COLO668 (cell line): Measurements from ENCODE around the gene NSMCE4A.
"Not testable (repeated sequence)": the region's sequence is repeated elsewhere in the genome, so short reads cannot be mapped to it uniquely, and the experiment has no call there.

Experiments
- DNase-seq: peaks from one replicate; lab custom pipeline; 2025; ENCODE audit not compliant: unreplicated experiment; lab: John Stamatoyannopoulos, UW

Gene NSMCE4A, protein sequence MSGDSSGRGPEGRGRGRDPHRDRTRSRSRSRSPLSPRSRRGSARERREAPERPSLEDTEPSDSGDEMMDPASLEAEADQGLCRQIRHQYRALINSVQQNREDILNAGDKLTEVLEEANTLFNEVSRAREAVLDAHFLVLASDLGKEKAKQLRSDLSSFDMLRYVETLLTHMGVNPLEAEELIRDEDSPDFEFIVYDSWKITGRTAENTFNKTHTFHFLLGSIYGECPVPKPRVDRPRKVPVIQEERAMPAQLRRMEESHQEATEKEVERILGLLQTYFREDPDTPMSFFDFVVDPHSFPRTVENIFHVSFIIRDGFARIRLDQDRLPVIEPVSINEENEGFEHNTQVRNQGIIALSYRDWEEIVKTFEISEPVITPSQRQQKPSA

DNA sequence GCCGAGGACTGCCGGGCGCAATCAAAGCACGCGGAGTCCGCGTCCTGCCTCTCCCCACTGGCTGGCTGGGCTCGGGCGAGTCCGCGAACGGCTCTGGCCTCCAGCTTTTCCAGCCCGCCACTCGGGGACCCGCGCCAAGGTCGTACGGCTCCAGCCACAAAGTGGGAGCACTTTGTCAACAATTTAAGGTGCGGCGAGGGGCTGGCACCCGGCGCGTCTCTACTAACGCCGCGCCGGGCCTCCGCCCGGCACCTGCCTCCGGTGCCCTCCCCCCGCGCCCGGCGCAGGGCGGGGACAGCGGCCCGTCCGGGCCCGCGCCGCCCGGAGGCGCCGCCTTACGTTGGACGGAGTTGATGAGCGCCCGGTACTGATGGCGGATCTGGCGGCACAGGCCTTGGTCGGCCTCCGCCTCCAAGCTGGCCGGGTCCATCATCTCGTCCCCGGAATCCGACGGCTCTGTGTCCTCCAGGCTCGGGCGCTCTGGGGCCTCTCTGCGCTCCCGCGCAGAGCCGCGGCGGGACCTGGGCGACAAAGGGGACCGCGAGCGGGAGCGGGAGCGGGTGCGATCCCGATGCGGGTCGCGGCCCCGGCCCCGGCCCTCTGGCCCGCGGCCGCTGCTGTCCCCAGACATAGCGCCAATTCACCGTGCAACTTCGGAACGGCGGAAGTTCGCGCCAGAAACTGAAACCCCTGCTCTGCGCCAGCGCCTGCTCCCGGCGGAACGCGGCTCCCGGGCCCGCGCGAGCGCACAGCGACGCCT is at the start of gene NSMCE4A:
TSS of gene NSMCE4A (minus strand) at position 683 of the 760 bp plus-strand sequence. CDS start at position 631, 52 bp downstream.
- peak; percentile 81 for DNase-seq

- not testable (repeated sequence) for DNase-seq
These were observed 48.2 kb upstream of the NSMCE4A start for GRCh38 chr10:122023257-122023656.

DNA sequence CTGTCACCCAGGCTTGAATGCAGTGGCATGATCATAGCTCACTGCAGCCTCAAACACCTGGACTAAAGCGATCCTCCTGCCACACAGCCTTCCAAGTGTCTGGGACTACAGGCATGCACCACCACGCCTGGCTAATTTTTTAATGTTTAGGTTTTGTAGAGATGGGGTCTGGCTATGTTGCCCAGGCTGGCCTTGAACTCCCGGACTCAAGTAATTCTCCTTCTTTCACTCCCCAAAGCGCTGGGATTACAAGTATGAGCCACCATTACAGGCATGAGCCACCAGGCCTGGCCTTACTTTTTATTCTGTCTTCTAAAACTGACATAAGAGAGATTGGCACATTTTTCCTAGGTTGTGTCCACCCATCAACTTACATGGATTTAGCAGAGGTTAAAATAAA is 47.3 kb upstream of the NSMCE4A start:
- no peak for DNase-seq

DNA sequence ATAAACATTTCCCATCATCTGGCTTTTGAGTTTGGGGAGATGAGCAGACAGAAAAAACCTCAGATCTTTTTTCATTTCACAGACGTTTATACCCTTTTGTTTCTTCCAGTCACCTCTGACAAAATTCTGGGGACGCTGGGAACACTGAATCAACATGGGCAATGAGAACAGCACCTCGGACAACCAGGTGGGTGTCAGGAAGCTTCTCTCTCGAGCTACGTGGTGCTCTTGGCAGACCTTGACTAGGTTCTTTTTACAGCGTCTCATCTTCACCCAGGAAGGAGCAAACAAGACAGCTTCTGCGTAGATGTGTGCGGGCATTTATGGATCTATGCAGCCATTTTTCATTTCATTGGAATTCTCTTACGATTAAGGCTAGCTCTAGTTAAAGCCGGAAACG is 46.8 kb upstream of the NSMCE4A start:
- no peak for DNase-seq

DNA sequence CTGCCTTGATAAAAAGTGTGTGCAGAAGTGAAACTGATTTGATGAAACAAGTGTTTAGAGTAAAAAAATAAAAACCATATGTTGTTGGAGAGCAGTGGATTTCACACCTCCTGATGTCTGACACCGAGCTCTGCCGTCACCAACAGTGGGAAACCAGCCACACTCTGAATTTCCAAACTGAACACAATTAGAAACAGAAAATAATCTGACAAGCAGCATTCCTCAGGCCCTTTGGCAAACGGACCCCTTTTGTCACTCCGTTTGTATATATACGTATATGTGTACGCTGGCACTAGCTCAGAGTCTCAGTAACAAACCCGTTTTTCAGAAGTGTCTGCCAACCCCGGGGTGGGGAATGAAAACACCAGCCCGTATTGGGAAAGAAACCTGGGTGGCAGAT is 46.4 kb upstream of the NSMCE4A start:
- no peak for DNase-seq

DNA sequence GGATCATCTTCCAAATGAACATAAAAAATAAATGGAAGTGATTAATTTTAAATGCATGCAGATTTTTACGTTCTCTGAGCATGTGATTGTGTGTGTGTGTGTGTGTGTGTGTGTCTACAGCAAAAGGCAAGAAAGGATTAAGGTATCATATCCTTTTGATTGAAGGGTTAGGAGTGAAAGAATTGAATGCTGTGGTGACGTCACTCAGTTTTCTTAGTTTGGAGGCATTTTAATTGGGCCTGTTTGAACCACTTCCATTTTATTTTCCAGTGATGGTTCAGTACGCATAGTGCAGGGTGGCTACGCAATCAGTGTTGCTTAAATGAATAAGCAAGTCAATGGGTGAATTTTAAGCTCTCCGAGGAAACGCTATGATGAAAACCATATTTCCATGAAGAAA is 45.2 kb upstream of the NSMCE4A start:
- DNase-seq, result no peak

DNA sequence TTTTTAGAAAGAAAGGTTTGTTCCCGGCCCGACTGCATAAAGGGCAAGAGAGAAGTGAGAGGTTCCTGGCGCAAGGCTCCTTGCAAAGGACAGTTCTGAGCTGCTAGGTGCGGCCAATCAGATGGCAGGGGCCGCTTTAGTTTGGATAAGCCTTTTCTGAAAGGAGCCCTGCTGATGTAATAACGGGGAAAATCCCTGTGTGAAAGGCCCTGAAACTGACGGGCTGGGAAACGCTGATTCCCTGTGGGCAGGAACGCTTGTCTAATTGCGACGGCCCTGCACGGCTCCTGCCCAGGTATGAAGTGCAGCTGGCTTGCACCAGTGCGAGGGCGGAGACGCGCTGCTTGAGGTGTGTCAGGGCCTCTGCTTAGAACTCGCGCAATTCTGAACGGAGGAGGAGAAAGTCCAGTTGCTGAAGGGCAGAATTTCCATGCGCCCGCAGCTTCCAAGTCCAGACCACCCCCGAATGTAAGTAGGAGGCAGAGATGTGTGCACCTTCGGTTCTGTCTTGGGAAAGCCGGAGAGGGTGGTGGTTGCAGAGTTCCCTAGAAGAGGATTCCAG is 44.5 kb upstream of the NSMCE4A start:
- peak; percentile 44 for DNase-seq

- DNase-seq, result peak; percentile 27
These were observed 44.0 kb upstream of the NSMCE4A start for GRCh38 chr10:122018951-122019413.

- no peak for DNase-seq
These were observed 43.5 kb upstream of the NSMCE4A start for GRCh38 chr10:122018491-122018890.

GRCh38 chr10:122017926-122018325 is 42.9 kb upstream of the NSMCE4A start:
- DNase-seq, result not testable (repeated sequence)

GRCh38 chr10:122014652-122015248 is 39.7 kb upstream of the NSMCE4A start:
- no peak for DNase-seq

GRCh38 chr10:122013311-122013780 is 38.3 kb upstream of the NSMCE4A start:
- no peak for DNase-seq

DNA sequence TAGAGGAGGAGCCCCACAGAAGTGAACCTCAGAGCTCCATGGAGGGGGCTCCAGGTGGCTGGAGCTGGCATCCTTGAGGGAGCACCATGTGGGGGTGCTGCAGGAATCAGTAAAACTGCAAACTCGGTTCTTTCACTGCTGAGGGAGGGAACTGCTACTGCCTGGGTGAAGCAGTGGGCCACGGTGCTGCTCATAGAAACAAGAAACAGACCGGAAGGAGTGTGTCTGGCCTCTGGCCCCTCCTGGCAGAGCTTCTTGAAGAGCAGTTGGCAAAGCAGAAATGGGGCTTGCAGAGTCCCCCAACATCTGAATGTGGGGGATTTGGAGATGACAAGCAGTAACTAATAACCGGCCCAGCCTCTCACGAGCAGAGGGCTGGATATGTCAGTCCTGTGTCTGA is 37.7 kb upstream of the NSMCE4A start:
- no peak for DNase-seq

DNA sequence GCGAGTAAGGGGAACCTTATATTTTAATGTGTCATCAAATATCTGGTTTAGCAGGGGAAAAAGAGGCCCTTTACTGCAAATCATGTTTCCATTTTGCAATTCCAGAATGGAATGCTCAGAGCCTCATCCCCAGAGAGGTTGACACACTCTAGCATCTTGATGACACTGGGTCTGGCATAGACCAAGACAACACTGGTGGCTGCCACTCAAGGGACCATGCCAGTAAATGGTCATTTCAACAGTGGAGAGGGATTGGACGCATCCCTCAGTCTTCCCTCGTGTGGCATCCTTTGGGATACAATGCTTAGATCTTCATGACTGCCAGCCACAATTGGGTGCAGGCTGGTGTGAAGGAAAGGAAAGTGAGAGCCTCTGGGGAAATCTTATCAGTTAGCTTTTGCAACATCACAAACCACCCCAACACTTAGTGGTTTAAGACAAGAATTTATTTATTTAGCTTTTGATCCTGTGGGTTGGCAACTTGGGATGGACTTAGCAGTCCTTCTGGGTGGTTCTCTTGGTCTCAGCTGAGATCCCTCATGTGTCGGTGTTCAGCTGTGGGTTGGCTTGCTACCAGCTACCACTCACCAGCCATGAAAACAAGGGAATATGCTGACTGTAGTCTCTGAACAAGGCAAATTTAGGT is 35.5 kb upstream of the NSMCE4A start:
- DNase-seq, result no peak

GRCh38 chr10:122007415-122007814 is 32.4 kb upstream of the NSMCE4A start:
- no peak for DNase-seq

GRCh38 chr10:122001698-122002097 is 26.7 kb upstream of the NSMCE4A start:
- no peak for DNase-seq

DNA sequence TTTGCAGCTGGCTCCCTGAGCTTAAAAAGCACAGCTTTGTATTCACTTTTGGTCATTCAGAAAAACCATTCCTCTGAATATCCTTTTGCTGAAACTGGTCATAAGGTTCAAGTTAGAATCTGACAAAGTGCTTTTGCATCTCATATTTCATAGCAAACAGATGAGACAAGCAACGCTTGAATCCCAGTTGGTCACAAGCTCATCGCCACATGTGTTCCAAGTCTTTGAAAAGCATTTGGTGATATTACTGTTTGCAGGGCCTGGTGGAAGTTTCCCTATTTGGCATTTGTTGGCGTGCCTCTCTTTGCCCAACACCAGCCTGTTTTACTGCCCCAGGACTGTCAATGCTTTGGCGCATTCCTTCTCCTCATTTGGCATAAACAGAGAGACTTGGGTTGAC is 24.3 kb upstream of the NSMCE4A start:
- no peak for DNase-seq

DNA sequence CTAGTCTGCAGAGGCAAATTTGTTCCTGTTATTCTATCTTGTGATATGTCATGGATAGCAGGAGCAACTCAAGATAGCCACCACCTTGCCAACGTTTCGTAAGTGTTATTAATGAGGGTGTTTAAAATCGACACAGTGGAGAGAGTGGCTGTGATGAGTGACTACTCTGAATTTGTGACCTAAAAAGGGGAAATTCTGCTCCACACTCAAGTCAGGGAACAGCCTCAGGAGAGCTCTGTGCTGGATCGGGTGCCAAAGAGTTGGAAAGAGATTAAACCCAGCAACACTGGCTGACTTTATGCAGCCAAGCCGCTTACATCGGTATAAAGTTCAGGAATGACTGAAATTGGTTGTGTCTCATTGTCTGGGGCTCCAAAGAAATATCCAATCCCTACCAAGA is 23.4 kb upstream of the NSMCE4A start:
- no peak for DNase-seq

DNA sequence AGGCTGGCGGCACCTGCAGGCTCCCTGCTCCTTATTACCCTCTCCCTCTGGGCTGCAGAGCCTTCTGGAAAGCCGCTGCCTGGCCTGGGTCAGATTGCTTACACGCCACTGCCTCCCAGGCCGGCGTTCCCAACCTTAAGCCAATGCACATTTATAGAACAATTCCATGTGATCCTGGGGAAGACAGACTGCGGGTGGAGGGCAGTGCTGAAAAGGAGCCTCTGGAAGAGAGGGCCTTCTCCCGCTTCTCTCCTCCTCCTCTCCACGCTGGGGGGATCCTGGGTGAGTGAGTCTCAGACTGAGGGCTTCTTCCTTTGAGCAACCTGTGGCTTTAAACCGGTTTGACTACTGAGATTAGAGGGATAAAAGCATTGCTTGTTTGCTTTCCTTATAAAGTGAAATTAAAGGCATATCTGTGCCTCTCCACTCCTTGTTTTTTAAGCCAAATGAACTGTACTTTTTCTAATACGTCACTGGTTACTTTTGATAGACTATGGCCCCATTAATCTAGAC is 19.5 kb upstream of the NSMCE4A start:
- no peak for DNase-seq

DNA sequence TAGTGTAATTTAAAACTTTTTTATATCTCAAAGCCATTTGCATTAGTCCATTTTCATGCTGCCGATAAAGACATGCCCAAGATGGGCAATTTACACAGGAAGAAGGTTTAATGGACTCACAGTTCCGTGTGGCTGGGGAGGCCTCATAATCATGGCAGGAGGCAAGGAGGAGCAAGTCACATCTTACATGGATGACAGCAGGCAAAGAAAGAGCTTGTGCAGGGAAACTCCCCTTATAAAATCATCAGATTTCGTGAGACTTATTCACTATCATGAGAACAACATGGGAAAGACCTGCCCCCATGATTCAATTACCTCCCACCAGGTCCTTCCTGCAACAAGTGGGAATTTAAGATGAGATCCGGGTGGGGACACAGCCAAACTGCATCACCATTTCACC is 16.7 kb upstream of the NSMCE4A start:
- DNase-seq, result not testable (repeated sequence)
